ENCODE measurements around the gene SORL1. TPM values are rescaled to one million over a fixed set of nuclear protein-coding genes. Genes with fewer than 3 reads are reported as not detected.
"Not testable (repeated sequence)": the region's sequence is repeated elsewhere in the genome, so short reads cannot be mapped to it uniquely, and the experiment has no call there.

SORL1 gene
- polyA plus RNA-seq, 3 donors: 31.6 to 44.8 (median 37.4) TPM

- no peak for DNase-seq
Measured at GRCh38 chr11:121497176-121497998, 45.3 kb downstream of the SORL1 start.

- no peak for DNase-seq
Measured at GRCh38 chr11:121499405-121499804, 47.3 kb downstream of the SORL1 start.

GRCh38 chr11:121500275-121500674 lies 48.2 kb downstream of the SORL1 start:
- no peak for DNase-seq

GRCh38 chr11:121500717-121501116 lies 48.6 kb downstream of the SORL1 start:
- no peak for DNase-seq

- no peak for DNase-seq
Measured at GRCh38 chr11:121503051-121503450, 50.9 kb downstream of the SORL1 start.

- not testable (repeated sequence) for DNase-seq
Measured at GRCh38 chr11:121506237-121506636, 54.1 kb downstream of the SORL1 start.

GRCh38 chr11:121508449-121508848 lies 56.3 kb downstream of the SORL1 start:
- DNase-seq: no peak

GRCh38 chr11:121510438-121510837 lies 58.3 kb downstream of the SORL1 start:
- no peak for DNase-seq

GRCh38 chr11:121512468-121513465 lies 60.7 kb downstream of the SORL1 start:
- no peak for DNase-seq

- no peak for DNase-seq
Measured at GRCh38 chr11:121513807-121514206, 61.7 kb downstream of the SORL1 start.

- DNase-seq: peak; percentile 37
Measured at GRCh38 chr11:121514432-121515334, 62.6 kb downstream of the SORL1 start.

- DNase-seq: no peak
Measured at GRCh38 chr11:121515335-121515671, 63.2 kb downstream of the SORL1 start.

- DNase-seq: no peak
Measured at GRCh38 chr11:121517996-121518395, 65.9 kb downstream of the SORL1 start.

- no peak for DNase-seq
Measured at GRCh38 chr11:121520243-121521144, 68.4 kb downstream of the SORL1 start.

GRCh38 chr11:121521145-121522042 lies 69.3 kb downstream of the SORL1 start:
- no peak for DNase-seq

- no peak for DNase-seq
Measured at GRCh38 chr11:121522043-121522941, 70.2 kb downstream of the SORL1 start.

- no peak for DNase-seq
Measured at GRCh38 chr11:121523581-121524232, 71.6 kb downstream of the SORL1 start.

GRCh38 chr11:121524233-121524631 lies 72.1 kb downstream of the SORL1 start:
- no peak for DNase-seq

Data from renal pelvis (tissue), 4 donors.